GM20000 (cell line): Measurements from ENCODE around the gene KCNQ1OT1.

Experiments
- DNase-seq: peaks from one replicate; pipeline ENCODE4 v3.0.0; 2012; ENCODE audit warnings: low spot score
- CTCF ChIP-seq: IDR thresholded peaks from 2 replicates; pipeline ENCODE4 v1.5.1; 2012; ENCODE audit warnings: mild to moderate bottlenecking, control low read depth; ENCODE audit errors: extremely low read depth, missing control alignments

Gene KCNQ1OT1

GRCh38 chr11:2740275-2740940, 40.6 kb upstream of the KCNQ1OT1 start:
- DNase-seq: no peak
- TF ChIP-seq CTCF: no peak

- no peak for TF ChIP-seq CTCF
- no peak for DNase-seq
These were observed 39.9 kb upstream of the KCNQ1OT1 start for GRCh38 chr11:2739531-2740274.

GRCh38 chr11:2738551-2739431, 39.0 kb upstream of the KCNQ1OT1 start:
- TF ChIP-seq CTCF: no peak
- no peak for DNase-seq

- no peak for TF ChIP-seq CTCF
- DNase-seq: no peak
These were observed 38.1 kb upstream of the KCNQ1OT1 start for GRCh38 chr11:2737866-2738265.

GRCh38 chr11:2737226-2737590, 37.4 kb upstream of the KCNQ1OT1 start:
- no peak for TF ChIP-seq CTCF
- no peak for DNase-seq

GRCh38 chr11:2736577-2737225, 36.9 kb upstream of the KCNQ1OT1 start:
- no peak for DNase-seq
- TF ChIP-seq CTCF: no peak
